ENCODE results near the gene DENND10. TPM values are rescaled to one million over a fixed set of nuclear protein-coding genes. Genes with fewer than 3 reads are reported as not detected.

DENND10 gene
- 64.1 and 90.6 TPM in 2 replicates for total RNA-seq

GRCh38 chr10:119103903-119104653, at the start of gene DENND10:
Gene DENND10 (plus strand): TSS chr10:119104113. CDS start chr10:119104143, 30 bp downstream.

GRCh38 chr10:119080521-119081259, 23.2 kb upstream of the DENND10 start, which contains the start of gene EIF3A:
Gene EIF3A (minus strand): TSS chr10:119080817. CDS start chr10:119080676, 141 bp downstream.

GRCh38 chr10:119165171-119166117, 61.5 kb downstream of the DENND10 start, which contains the start of gene SFXN4:
Gene SFXN4 (minus strand): TSS chr10:119165714. CDS start chr10:119165647, 67 bp downstream.

DNA sequence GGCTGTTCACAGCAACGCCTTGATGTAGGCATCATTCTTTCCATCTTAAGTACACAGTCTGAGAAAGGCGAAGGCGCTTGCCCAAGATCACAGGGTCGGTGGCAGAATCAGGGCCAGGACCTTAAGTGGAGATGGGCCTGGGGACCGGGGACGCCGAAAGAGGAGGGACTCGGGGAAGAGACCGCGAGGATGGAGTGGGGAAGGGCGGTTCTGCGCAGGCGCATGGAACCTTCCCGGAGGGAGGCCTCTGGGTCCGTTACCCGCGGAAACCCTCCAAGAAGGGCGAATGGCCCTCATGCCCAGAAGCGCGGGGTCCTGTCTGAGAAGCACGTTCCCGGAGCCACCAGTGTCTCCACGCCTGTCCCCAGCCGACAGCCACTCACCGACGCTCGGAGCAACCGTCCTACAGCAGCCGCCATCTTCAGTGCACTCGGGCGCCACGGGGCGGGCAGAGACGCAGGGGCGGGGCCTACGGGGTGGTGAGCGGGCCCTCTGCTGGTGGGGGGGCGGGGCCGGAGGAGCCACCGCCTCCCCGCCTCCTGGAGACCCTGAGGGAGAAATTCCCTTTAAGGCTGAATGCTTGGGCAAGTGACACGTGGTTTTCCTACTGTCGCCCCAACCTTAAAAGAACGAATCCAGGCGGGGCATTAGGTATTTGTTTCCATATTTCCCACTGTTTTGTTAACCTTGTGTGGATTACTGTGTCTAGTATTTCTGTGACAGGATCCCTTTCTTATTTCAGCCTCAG, 74.6 kb downstream of the DENND10 start, which contains the start of gene PRDX3:
TSS of gene PRDX3 (minus strand) at position 441 of the 748 bp plus-strand sequence. CDS start at position 419, 22 bp downstream.

Other genes with a start within 250 kb of the DENND10 start
- 8.7 and 14.3 TPM in 2 replicates for gene NANOS1, start 74.4 kb upstream of the DENND10 start, total RNA-seq
- 62.8 and 75.0 TPM in 2 replicates for gene EIF3A, start 23.3 kb upstream of the DENND10 start, total RNA-seq
- gene SFXN4, start 61.6 kb downstream of the DENND10 start, total RNA-seq = 14.6 and 70.4 TPM in 2 replicates
- 174 and 220 TPM in 2 replicates for gene PRDX3, start 74.7 kb downstream of the DENND10 start, total RNA-seq
- 25.9 and 31.2 TPM in 2 replicates for gene GRK5, start 103.5 kb downstream of the DENND10 start, total RNA-seq

Data from cardiac atrium fibroblast (primary cell).